H9 (cell line): ENCODE data around the gene TM4SF5. TPM values are rescaled to one million over a fixed set of nuclear protein-coding genes. Genes with fewer than 3 reads are reported as not detected.

Experiments
- DNase-seq: peaks from one replicate; pipeline ENCODE4 v3.0.0-alpha.2; 2017
- H2AFZ ChIP-seq: one replicate; pipeline ENCODE4 v1.6.1; 2013; ENCODE audit warnings: mild to moderate bottlenecking, low read length, control low read depth, moderate library complexity
- H2AK5ac ChIP-seq: 2 replicates; pipeline ENCODE4 v1.6.1; 2013; ENCODE audit warnings: low read length, control low read depth, mixed read lengths; ENCODE audit not compliant: insufficient read length
- H2BK120ac ChIP-seq: one replicate; pipeline ENCODE4 v1.6.1; 2013; ENCODE audit warnings: low read depth, mild to moderate bottlenecking, low read length, control low read depth, inconsistent platforms; ENCODE audit not compliant: poor library complexity, severe bottlenecking
- H2BK12ac ChIP-seq: 2 replicates; pipeline ENCODE4 v1.6.1; 2013; ENCODE audit warnings: low read length, control low read depth, mixed read lengths, low read depth; ENCODE audit not compliant: insufficient read length
- H2BK15ac ChIP-seq: 2 replicates; pipeline ENCODE4 v1.6.1; 2013; ENCODE audit warnings: low read depth, low read length, control low read depth
- H2BK20ac ChIP-seq: one replicate; pipeline ENCODE4 v1.6.1; 2013; ENCODE audit warnings: low read depth, mild to moderate bottlenecking, low read length, control low read depth, inconsistent platforms; ENCODE audit not compliant: poor library complexity, severe bottlenecking
- H2BK5ac ChIP-seq: 2 replicates; pipeline ENCODE4 v1.6.1; 2013; ENCODE audit warnings: low read length, control low read depth, mixed read lengths; ENCODE audit not compliant: insufficient read length
- H3K14ac ChIP-seq: 2 replicates; pipeline ENCODE4 v1.6.1; 2013; ENCODE audit warnings: low read length, control low read depth; ENCODE audit not compliant: insufficient read depth
- H3K18ac ChIP-seq: 2 replicates; pipeline ENCODE4 v1.6.1; 2013; ENCODE audit warnings: low read depth, mild to moderate bottlenecking, mixed read lengths, low read length, control low read depth; ENCODE audit not compliant: insufficient read length
- H3K23ac ChIP-seq: 2 replicates; pipeline ENCODE4 v1.6.1; 2013; ENCODE audit warnings: low read length, control low read depth, mixed read lengths, low read depth; ENCODE audit not compliant: insufficient read length
- H3K23me2 ChIP-seq: 2 replicates; pipeline ENCODE4 v1.6.1; 2013; ENCODE audit warnings: low read depth, mild to moderate bottlenecking, mixed read lengths, low read length, control low read depth; ENCODE audit not compliant: insufficient read length, poor library complexity, severe bottlenecking
- H3K27ac ChIP-seq: 2 replicates; pipeline ENCODE4 v1.5.1; 2013; ENCODE audit warnings: low read length, control low read depth, mixed read lengths, low read depth; ENCODE audit not compliant: insufficient read length
- H3K27me3 ChIP-seq: 2 replicates; pipeline ENCODE4 v1.6.1; 2013; ENCODE audit warnings: low read length, control low read depth, inconsistent platforms; ENCODE audit not compliant: insufficient read depth
- H3K4ac ChIP-seq: 2 replicates; pipeline ENCODE4 v1.6.1; 2013; ENCODE audit warnings: low read depth, mild to moderate bottlenecking, control low read depth, inconsistent platforms, low read length, moderate library complexity
- H3K4me1 ChIP-seq: 2 replicates; pipeline ENCODE4 v1.6.1; 2013; ENCODE audit warnings: low read length, control low read depth, inconsistent platforms; ENCODE audit not compliant: insufficient read depth
- H3K4me2 ChIP-seq: 2 replicates; pipeline ENCODE4 v1.6.1; 2013; ENCODE audit warnings: low read length, control low read depth, mixed read lengths; ENCODE audit not compliant: insufficient read length, insufficient read depth
- H3K56ac ChIP-seq: 2 replicates; pipeline ENCODE4 v1.6.1; 2013; ENCODE audit warnings: low read depth, mild to moderate bottlenecking, mixed read lengths, low read length, control low read depth; ENCODE audit not compliant: insufficient read length
- H3K79me1 ChIP-seq: 2 replicates; pipeline ENCODE4 v1.6.1; 2013; ENCODE audit warnings: low read depth, mild to moderate bottlenecking, moderate library complexity, low read length, control low read depth, inconsistent platforms; ENCODE audit not compliant: insufficient read depth, poor library complexity, severe bottlenecking
- H3K79me2 ChIP-seq: 2 replicates; pipeline ENCODE4 v1.6.1; 2013; ENCODE audit warnings: low read length, control low read depth, inconsistent platforms; ENCODE audit not compliant: insufficient read depth
- H3K9ac ChIP-seq: 2 replicates; pipeline ENCODE4 v1.6.1; 2013; ENCODE audit warnings: low read length, control low read depth, mixed read lengths; ENCODE audit not compliant: insufficient read length; ENCODE audit errors: extremely low read depth
- H3K9me3 ChIP-seq: one replicate; pipeline ENCODE4 v1.6.1; 2013; ENCODE audit warnings: low read depth, low read length, inconsistent platforms; ENCODE audit not compliant: control insufficient read depth
- H3T11ph ChIP-seq: one replicate; pipeline ENCODE4 v1.6.1; 2013; ENCODE audit warnings: mild to moderate bottlenecking, low read length, control low read depth, inconsistent platforms
- H4K20me1 ChIP-seq: one replicate; pipeline ENCODE4 v1.6.1; 2013; ENCODE audit not compliant: control insufficient read depth, insufficient read length, insufficient read depth
- H4K5ac ChIP-seq: 2 replicates; pipeline ENCODE4 v1.6.1; 2013; ENCODE audit warnings: low read depth, mild to moderate bottlenecking, mixed read lengths, low read length, control low read depth; ENCODE audit not compliant: insufficient read length
- H4K8ac ChIP-seq: replicated peaks from 2 replicates; pipeline ENCODE4 v1.6.1; 2013; ENCODE audit warnings: low read length, control low read depth, mixed read lengths, low read depth; ENCODE audit not compliant: insufficient read length
- H4K91ac ChIP-seq: 2 replicates; pipeline ENCODE4 v1.6.1; 2013; ENCODE audit warnings: low read depth, mild to moderate bottlenecking, moderate library complexity, mixed read lengths, low read length, control low read depth; ENCODE audit not compliant: insufficient read length
- H3K27ac Mint-ChIP-seq, 3 experiments: 2 replicates in 2 of 3; 3 replicates in 1 of 3; pipeline ENCODE4 v1.8.0; 2020 to 2021; ENCODE audit warnings: mixed read lengths in 3 of 3, mild to moderate bottlenecking in 1 of 3, moderate library complexity in 1 of 3
- H3K27me3 Mint-ChIP-seq: 2 replicates; pipeline ENCODE4 v1.8.0; 2021; ENCODE audit warnings: low read depth, mild to moderate bottlenecking, moderate library complexity, mixed read lengths
- H3K36me3 Mint-ChIP-seq, 3 experiments: 2 replicates in 2 of 3; 3 replicates in 1 of 3; pipeline ENCODE4 v1.8.0; 2020 to 2021; ENCODE audit warnings: low read depth in 3 of 3, mixed read lengths in 3 of 3; ENCODE audit not compliant: insufficient read depth in 1 of 3
- H3K4me1 Mint-ChIP-seq, 2 experiments: 2 replicates each; pipeline ENCODE4 v1.8.0; 2020; ENCODE audit warnings: mixed read lengths in 2 of 2
- H3K4me3 Mint-ChIP-seq, 2 experiments: 2 replicates in 1 of 2; 3 replicates in 1 of 2; pipeline ENCODE4 v1.8.0; 2020 to 2021; ENCODE audit warnings: mild to moderate bottlenecking in 2 of 2, mixed read lengths in 2 of 2, moderate library complexity in 1 of 2
- H3K9me3 Mint-ChIP-seq, 2 experiments: 2 replicates in 1 of 2; 3 replicates in 1 of 2; pipeline ENCODE4 v1.8.0; 2020; ENCODE audit warnings: mild to moderate bottlenecking in 2 of 2, mixed read lengths in 2 of 2, moderate library complexity in 1 of 2
- CTCF ChIP-seq: fragments of 200-600 bp; sonication (generic); conservative IDR thresholded peaks from 3 replicates; pipeline ENCODE4 v1.8.0; 2021; ENCODE audit warnings: antibody characterized with exemption, mild to moderate bottlenecking
- WGBS: extraction: QIAGEN DNeasy Blood & Tissue Kit; methylation state at CpG from one replicate; pipeline ENCODE4 v1.1.7; 2013; ENCODE audit warnings: missing lambda C conversion rate, low lambda C conversion rate, mixed read lengths; ENCODE audit not compliant: insufficient read length; ENCODE audit errors: extremely low coverage; 5-methylcytosine and 5-hydroxymethylcytosine counted together
- total RNA-seq: library from RNA; stranded (reverse); gene quantifications from 2 replicates; pipeline ENCODE4 v1.2.1, GENCODE V29; 2021

TM4SF5 gene
- total RNA-seq, 1 experiment from 2014 or later, result not detected

- Histone ChIP-seq H3K23ac (no peak overlapping the region), H2BK12ac (no peak overlapping the region), H3K79me1 (no peaks in the 10 kb centered on the region), H3K18ac (peak overlapping the region; percentile 11), H4K5ac (no peak overlapping the region), H2AK5ac (no peak overlapping the region), H2BK120ac (no peak overlapping the region), H3K9ac (no peak overlapping the region), H2BK5ac (no peak overlapping the region), H3K27ac (no peak overlapping the region), H3K56ac (no peak overlapping the region), H4K91ac (no peak overlapping the region), H2AFZ (no peak overlapping the region), H4K8ac (no peak overlapping the region), H4K20me1 (peaks cover 3% of the 10 kb centered on the region), H3K4me1 (peaks cover 2% of the 10 kb centered on the region; the same call in 1 of the 2 replicates), H3K9me3 (no peaks in the 10 kb centered on the region), H2BK20ac (no peak overlapping the region), H3K4ac (no peak overlapping the region), H3K23me2 (peaks cover 17% of the 10 kb centered on the region), H3K4me2 (no peak overlapping the region), H3K79me2 (no peaks in the 10 kb centered on the region), H3K27me3 (peaks cover 51% of the 10 kb centered on the region), H3K14ac (no peak overlapping the region), H3T11ph (no peak overlapping the region), H2BK15ac (no peak overlapping the region)
- Mint-ChIP-seq H3K4me3 (no peak overlapping the region), H3K36me3 (no peaks in the 10 kb centered on the region; a peak in 1 of 7 replicates), H3K9me3 (no peaks in the 10 kb centered on the region; a peak in 1 of 5 replicates), H3K27ac (0 out of 7 replicates have a peak overlapping the region, but pooled peaks of 1 of the 3 experiments have one; percentile 26), H3K27me3 (peaks cover 87% of the 10 kb centered on the region), H3K4me1 (peaks cover 29 to 39% of the 10 kb centered on the region in 2 experiments)
- no peak for DNase-seq
- no peak for TF ChIP-seq CTCF
- WGBS, result no CpG with 5 or more reads among the region's 6 CpGs
Measured at GRCh38 chr17:4786516-4786915, 14.8 kb downstream of the TM4SF5 start.
